ENCODE measurements around the gene MRPL40. TPM values are rescaled to one million over a fixed set of nuclear protein-coding genes. Genes with fewer than 3 reads are reported as not detected.

Gene MRPL40
- total RNA-seq, 4 donors from 2014 or later, result 5.0 to 20.4 (median 12.3) TPM

GRCh38 chr22:19396561-19396933 is 35.8 kb upstream of the MRPL40 start:
- no peaks in the 10 kb centered on the region for H3K4me1 ChIP-seq
- no peaks in the 10 kb centered on the region for H3K9me3 ChIP-seq
- no peak for TF ChIP-seq POLR2A (IDR thresholded peaks at IDR 0.05)
- no peak for TF ChIP-seq CTCF (IDR thresholded peaks at IDR 0.05)
- DNase-seq, result no peak
- H3K36me3 ChIP-seq, result no peaks in the 10 kb centered on the region
- no peak overlapping the region for H3K4me3 ChIP-seq
- intact Hi-C loops (cut with DNase I; ENCODE audit: low total_unique reads), result no loop called here
- H3K27ac ChIP-seq, result no peak overlapping the region
- no peaks in the 10 kb centered on the region for H3K27me3 ChIP-seq

- no peak overlapping the region for H3K27ac ChIP-seq
- DNase-seq, result no peak
- TF ChIP-seq CTCF (IDR thresholded peaks at IDR 0.05) (no peak), POLR2A (IDR thresholded peaks at IDR 0.05) (no peak)
- H3K4me3 ChIP-seq, result no peak overlapping the region
- no peaks in the 10 kb centered on the region for H3K27me3 ChIP-seq
- no peaks in the 10 kb centered on the region for H3K36me3 ChIP-seq
- intact Hi-C loops (cut with DNase I; ENCODE audit: low total_unique reads), result no loop called here
- H3K4me1 ChIP-seq, result no peaks in the 10 kb centered on the region
- no peaks in the 10 kb centered on the region for H3K9me3 ChIP-seq
Observed at GRCh38 chr22:19396934-19397733, 35.2 kb upstream of the MRPL40 start.

- no peak for TF ChIP-seq POLR2A (IDR thresholded peaks at IDR 0.05)
- TF ChIP-seq CTCF (IDR thresholded peaks at IDR 0.05), result no peak
- H3K4me1 ChIP-seq, result no peaks in the 10 kb centered on the region
- H3K27me3 ChIP-seq, result no peaks in the 10 kb centered on the region
- H3K27ac ChIP-seq, result no peak overlapping the region
- no peaks in the 10 kb centered on the region for H3K9me3 ChIP-seq
- intact Hi-C loops (cut with DNase I; ENCODE audit: low total_unique reads), result no loop called here
- DNase-seq, result no peak
- H3K36me3 ChIP-seq, result no peaks in the 10 kb centered on the region
- no peak overlapping the region for H3K4me3 ChIP-seq
Observed at GRCh38 chr22:19397734-19398104, 34.6 kb upstream of the MRPL40 start.

GRCh38 chr22:19398206-19398605 is 34.1 kb upstream of the MRPL40 start:
- no peak overlapping the region for H3K27ac ChIP-seq
- H3K36me3 ChIP-seq, result no peaks in the 10 kb centered on the region
- intact Hi-C loops (cut with DNase I; ENCODE audit: low total_unique reads), result no loop called here
- no peak overlapping the region for H3K4me3 ChIP-seq
- DNase-seq, result no peak
- TF ChIP-seq CTCF (IDR thresholded peaks at IDR 0.05) (no peak), POLR2A (IDR thresholded peaks at IDR 0.05) (no peak)
- no peaks in the 10 kb centered on the region for H3K27me3 ChIP-seq
- H3K4me1 ChIP-seq, result no peaks in the 10 kb centered on the region
- no peaks in the 10 kb centered on the region for H3K9me3 ChIP-seq

- intact Hi-C loops (cut with DNase I; ENCODE audit: low total_unique reads), result no loop called here
- H3K4me3 ChIP-seq, result no peak overlapping the region
- TF ChIP-seq POLR2A (IDR thresholded peaks at IDR 0.05) (no peak), CTCF (IDR thresholded peaks at IDR 0.05) (no peak)
- H3K27ac ChIP-seq, result no peak overlapping the region
- H3K4me1 ChIP-seq, result no peaks in the 10 kb centered on the region
- H3K9me3 ChIP-seq, result no peaks in the 10 kb centered on the region
- DNase-seq, result no peak
- H3K27me3 ChIP-seq, result no peaks in the 10 kb centered on the region
- no peaks in the 10 kb centered on the region for H3K36me3 ChIP-seq
Observed at GRCh38 chr22:19398652-19399051, 33.7 kb upstream of the MRPL40 start.

Measured in uterus (tissue), 4 donors.